ENCODE data around the gene PHF2.

GRCh38 chr9:93708987-93709302 is 132.6 kb downstream of the PHF2 start:
- TF ChIP-seq CTCF (IDR thresholded peaks at IDR 0.05; ENCODE audit: low read depth, low read length) (no peak), EZH2phosphoT487 (IDR thresholded peaks at IDR 0.05; ENCODE audit: low read depth) (no peak)

Data from OCI-LY3 (cell line).